ENCODE measurements around the gene TUSC2.

Gene TUSC2

DNA sequence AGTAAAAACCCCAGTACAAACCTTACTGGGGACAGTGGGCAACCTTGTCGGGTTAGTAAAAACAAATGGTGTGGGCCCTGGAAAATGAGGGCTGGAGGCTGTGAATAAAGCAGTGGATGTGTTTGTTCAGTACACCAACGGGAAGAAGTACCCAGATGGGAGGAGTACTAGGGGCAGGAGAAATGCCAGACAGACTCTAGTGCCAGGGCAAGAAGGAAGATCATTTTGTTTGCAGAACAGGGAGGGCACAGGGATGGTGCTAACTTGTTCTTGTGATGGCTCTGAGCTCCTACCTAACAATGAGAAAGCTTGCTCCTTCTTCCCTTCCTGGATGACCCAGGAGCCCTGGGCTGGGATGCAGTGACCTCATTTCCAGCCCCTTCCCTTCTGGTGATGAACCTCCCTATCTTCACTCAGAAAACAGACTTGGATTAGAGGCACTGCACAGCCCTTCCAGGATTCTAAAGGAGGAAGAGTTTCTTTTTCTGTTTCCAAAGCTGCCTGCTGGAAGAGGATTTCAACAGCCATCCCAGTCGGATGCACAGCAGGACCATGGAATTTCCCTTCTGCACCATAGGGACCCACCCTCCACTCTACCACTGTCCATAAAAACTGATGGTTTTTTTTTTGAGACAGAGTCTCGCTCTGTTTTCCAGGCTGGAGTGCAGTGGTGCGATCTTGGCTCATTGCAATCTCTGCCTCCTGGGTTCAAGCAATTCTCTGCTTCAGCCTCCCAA lies 6.5 kb upstream of the TUSC2 start:
- H3K27ac ChIP-seq = peak overlapping the region; percentile 90

DNA sequence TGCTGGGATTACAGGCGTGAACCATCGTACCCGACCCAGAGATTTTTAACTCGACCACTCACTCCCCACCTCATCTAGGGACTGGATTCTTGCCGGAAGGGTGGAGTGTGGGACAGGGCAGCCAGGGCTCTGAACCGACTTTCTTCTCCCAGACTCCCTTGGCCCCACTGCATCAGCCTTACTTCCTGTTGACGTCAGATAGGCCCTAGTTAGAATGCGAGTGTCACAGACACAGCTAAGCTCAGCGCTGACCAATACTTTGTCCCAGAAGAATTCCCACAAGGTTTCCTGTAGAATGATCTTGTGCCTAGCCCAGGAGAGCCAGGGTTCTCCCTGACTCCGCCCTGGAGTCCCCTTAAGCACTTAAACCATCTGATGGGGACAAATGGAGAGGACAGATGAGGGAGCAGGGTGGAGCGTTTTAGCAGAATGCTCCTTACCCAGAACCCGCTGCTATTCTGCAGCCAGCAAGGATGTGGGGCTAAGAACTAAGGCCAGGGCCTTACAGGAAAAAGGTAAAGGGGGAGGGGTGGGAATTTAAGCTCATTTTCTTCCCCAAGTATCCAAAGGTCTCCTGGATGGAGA lies 5.8 kb upstream of the TUSC2 start:
- TF ChIP-seq, protein P1, sequence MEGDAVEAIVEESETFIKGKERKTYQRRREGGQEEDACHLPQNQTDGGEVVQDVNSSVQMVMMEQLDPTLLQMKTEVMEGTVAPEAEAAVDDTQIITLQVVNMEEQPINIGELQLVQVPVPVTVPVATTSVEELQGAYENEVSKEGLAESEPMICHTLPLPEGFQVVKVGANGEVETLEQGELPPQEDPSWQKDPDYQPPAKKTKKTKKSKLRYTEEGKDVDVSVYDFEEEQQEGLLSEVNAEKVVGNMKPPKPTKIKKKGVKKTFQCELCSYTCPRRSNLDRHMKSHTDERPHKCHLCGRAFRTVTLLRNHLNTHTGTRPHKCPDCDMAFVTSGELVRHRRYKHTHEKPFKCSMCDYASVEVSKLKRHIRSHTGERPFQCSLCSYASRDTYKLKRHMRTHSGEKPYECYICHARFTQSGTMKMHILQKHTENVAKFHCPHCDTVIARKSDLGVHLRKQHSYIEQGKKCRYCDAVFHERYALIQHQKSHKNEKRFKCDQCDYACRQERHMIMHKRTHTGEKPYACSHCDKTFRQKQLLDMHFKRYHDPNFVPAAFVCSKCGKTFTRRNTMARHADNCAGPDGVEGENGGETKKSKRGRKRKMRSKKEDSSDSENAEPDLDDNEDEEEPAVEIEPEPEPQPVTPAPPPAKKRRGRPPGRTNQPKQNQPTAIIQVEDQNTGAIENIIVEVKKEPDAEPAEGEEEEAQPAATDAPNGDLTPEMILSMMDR (IDR thresholded peaks at IDR 0.05) = no peak
- TF ChIP-seq ZFX (IDR thresholded peaks at IDR 0.05; ENCODE audit: borderline replicate concordance) = no peak
- H3K27ac ChIP-seq = no peak overlapping the region

More for the DNA sequence above, 6.5 kb upstream of the TUSC2 start:
- TF ChIP-seq, protein P1 (IDR thresholded peaks at IDR 0.05) = no peak
- no peak for TF ChIP-seq ZFX (IDR thresholded peaks at IDR 0.05; ENCODE audit: borderline replicate concordance)

DNA sequence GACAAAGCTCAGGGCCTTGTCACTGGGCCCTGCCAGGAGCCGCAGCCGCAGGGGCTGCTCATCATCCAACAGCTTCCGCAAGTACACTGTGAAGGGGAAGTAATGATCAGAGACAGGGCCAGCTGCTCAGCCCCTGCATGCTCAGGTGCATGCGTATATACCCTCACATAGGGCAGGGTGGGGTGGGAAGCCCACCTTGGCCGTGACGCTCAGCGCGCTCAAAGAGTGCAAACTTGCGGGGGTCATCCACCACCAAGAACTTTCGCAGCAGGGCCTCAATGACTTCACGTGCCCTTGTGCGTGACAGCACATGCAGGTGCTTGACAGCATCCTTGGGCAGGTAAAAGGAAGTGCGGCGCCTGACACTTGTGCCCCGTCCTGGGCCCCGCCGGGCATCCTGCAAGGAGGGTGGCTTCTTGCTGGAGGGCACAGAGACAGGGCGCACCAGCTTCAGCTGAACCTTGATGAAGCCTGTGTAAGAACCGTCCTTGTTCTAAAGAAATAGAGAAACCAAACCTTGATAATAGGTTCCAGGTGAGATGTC lies 3.4 kb upstream of the TUSC2 start:
- TF ChIP-seq, protein P1 (IDR thresholded peaks at IDR 0.05) = no peak
- TF ChIP-seq ZFX (IDR thresholded peaks at IDR 0.05; ENCODE audit: borderline replicate concordance) = no peak
- H3K27ac ChIP-seq = no peak overlapping the region

DNA sequence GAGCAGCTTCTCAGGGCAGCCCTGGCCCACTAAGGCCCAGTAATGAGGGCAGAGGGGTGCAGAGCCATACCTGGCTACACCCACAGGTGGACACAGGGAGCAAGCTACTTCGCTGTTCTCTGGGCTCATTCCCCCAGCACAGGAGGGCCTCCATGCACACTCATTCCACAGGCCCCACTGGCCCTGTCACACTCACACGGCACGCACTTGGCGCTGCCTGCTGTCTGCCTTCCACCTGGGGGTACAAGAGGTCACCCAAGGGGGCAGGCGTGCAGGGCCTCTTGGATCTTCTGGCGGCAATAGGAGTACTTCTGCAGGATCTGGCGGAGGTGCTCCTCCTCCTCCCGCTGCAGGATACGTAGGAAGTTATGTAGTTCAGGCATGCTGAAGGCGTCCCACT lies 2.3 kb upstream of the TUSC2 start:
- H3K27ac ChIP-seq = no peak overlapping the region
- no peak for TF ChIP-seq ZFX (IDR thresholded peaks at IDR 0.05; ENCODE audit: borderline replicate concordance)

DNA sequence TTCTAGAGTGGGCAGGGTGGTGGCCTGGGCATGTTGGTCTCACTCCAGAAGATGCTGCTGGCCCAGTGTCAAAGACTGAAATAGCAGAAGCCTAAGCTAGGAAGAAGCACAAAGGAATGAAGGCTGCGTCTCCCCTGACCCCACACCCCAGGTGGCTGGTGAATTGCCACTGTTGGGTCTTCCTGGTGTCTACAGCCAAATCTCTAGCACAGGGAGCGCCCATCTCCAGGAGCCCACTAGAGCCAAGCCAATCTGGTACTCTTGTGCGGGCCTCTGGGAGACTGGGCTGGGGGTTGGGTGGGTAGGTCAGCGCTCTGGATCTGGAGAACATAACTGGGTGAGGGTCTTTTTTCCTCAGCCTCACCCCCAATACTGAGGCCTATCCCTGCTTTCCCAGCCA lies 894 bp downstream of the TUSC2 start:
- H3K27ac ChIP-seq = peak overlapping the region; percentile 77
- TF ChIP-seq ZFX (IDR thresholded peaks at IDR 0.05; ENCODE audit: borderline replicate concordance) = no peak
- TF ChIP-seq, protein P1 (IDR thresholded peaks at IDR 0.05) = no peak

DNA sequence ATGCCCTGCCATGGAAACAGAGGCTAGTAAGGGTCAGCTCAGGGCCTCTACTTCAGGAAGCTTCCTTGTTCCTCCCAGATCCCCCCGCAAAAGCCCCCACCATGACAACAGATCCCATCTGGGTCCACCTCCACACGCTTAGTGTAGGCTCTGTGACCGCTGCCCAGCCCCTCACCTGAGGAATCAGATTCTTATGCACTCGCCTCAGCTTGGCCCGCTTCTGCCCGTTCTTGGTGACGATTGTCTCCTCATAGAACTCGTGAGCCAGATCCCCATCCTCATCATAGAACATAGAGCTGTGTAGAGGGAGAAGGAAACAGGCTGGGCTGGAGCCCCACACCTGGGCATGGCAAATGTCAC lies 1.9 kb downstream of the TUSC2 start:
- no peak overlapping the region for H3K27ac ChIP-seq
- TF ChIP-seq ZFX (IDR thresholded peaks at IDR 0.05; ENCODE audit: borderline replicate concordance) = no peak
- TF ChIP-seq, protein P1 (IDR thresholded peaks at IDR 0.05) = no peak

DNA sequence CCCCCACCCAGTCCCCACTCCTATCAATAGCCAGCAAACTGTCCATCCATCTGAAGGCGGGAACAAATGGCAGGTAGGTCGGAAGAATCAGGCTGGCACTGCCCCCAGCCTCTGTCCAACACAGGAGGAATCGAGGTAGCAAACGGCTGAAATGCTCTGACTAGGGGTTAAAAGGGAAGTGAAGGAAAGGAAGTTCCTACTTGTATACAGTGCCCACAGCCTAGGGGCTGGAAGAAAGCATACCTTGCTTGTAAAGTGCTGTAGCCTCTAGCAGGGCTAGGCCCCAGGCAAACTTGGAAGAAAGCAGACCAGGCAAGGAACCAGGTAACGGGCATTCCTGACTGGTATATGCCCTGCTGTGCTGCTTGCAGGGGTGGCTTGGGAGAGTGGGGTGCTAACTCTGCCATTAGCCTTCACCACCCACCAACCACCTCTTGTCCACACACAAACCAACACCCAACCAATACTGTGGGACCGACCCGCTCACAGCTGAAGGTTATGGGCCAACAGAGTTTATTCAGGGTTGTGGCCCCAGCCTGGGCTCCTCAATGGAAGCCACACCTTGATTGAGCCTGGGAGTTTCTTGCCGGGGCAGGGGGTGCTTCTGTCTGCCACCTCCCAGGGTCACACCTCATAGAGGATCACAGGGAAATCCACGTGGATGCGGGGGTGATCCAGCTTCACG lies 2.4 kb downstream of the TUSC2 start:
- H3K27ac ChIP-seq = no peak overlapping the region
- no peak for TF ChIP-seq ZFX (IDR thresholded peaks at IDR 0.05; ENCODE audit: borderline replicate concordance)
- TF ChIP-seq, protein P1 (IDR thresholded peaks at IDR 0.05) = no peak
